ENCODE measurements around the gene USP14.

USP14 gene

DNA sequence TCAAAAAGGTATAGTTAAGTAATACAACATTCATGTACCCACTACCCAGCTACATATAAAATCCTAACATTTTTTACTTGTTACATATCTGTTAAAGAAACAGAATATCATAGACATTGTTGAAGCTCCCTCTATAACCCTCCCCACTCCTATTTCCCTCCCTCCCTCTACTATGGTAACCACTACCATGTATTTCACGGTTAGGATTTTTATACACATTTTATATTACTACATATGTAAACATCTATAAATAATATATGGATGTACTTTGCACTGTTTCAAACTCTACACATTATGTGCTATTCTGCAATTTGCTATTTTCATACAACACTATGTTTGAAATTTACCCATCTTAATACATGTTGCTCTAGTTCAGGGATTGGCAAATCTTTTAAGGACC is 73.2 kb downstream of the USP14 start:
- no peak for DNase-seq

DNA sequence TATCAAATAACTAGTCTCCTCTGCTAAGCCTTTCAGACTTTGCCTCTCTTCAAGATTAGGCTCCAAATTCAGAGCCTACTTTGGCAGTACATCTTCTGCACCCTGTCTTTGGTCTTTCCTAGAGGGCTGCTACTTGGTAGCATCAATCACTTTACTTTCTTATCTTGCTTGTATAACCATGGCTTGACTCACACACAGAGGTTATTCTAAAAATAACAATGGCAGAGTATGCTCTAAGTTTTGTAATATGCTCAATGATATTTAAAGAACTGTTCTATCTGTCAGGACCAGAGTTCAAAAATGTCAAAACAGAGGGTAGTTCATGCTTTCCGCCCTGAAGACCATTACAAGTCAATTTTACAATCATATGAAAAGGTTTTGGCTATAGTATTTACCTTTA is 81.8 kb downstream of the USP14 start:
- no peak for DNase-seq

DNA sequence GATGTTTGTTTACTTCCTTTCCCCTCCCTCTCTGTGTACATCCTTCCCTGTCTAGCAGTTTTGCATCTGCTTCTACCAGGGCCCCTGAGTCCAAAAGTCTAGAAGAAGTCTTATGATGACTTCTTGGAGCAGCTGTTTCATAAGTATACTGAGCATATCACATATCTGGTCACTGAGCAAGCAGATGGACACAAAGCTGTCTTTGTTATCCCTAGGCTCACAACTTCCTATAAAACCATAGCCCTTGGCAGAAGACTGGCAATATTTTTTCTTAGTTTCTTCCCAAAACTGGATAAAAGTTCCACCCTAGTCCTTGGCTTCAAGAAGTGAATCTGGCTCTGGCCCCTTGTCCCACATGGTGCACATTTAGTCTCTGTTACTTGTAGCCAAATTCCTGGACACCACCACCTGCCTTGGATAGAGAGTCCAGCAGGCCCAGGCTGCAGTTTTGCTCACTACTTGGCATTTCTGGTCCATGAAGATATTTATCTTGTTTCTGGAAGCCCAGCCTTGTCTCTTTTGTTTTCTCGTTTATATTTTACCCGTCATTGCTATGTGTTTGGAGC is 87.0 kb downstream of the USP14 start:
- DNase-seq: no peak

DNA sequence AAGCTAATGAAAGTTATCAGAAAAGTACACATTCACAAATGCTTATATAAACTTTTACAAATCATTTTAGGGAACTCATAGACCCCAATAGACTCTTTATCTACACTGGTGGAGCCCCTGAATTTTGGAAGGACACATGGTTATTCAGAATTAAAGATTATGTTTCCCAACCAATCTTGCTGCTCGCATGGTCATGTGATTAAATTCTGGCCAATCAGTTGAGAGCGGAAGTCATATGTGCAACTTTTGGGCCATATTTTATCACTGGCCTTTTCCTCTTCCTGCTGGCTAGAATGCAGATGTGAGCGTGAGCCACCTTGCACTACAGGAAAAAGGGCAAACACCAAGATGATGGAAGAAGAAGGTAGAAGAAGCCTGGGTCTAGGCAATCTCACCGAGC is 89.7 kb downstream of the USP14 start:
- DNase-seq: no peak

DNA sequence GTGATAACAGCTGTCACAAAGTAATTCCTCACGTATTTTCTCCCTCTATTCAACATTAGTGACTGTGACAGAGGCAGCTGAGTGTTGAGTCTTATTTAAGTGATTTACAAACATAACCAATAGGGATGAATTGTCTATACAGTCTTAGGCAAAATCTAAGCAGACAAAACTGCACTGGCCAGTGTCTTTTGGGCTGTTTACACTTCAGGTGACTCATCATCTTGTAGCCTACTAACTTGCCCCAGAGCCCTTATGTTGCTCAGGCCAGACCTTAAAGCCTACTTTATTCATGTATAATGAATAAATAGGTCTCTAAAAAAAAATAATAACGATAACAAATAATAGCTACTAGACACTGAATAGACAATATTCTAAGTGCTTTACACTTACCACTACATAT is 92.3 kb downstream of the USP14 start:
- no peak for DNase-seq

DNA sequence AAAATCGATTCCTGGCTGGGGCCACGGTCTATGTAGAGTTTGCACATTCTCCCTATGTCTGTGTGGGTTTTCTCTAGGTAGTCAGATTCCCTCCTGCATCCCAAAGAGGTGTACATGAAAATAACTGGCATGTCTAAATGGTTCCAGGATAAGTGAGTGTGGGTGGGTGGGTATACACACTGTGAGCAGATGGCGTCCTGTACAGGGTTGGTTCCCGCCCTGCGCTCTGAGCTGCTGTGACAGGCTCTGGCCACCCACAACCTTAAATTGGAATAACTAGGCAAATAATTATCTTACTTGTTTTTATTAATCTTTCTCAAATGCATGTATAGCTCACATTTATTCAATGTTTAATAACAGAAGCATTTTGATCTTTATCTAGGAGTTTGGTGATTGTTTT is 93.2 kb downstream of the USP14 start:
- DNase-seq: no peak

DNA sequence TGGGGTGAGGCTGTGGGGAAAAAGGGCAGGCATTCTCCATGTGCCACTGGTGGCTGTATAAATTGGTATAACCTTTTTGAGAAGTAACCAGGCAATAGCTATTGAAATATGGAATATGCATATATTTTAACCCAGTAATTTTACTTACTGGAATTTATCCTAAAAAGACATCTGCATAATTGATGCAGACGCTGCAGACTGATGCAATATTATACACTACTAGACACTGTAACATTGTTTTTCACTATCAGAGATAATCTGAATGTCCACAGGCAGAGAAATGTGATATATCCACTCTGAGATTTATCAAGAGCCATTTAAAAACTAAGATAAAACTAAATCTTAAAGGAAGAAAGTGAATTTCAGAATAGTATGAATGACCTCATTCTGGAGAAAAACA is 94.8 kb downstream of the USP14 start:
- no peak for DNase-seq

DNA sequence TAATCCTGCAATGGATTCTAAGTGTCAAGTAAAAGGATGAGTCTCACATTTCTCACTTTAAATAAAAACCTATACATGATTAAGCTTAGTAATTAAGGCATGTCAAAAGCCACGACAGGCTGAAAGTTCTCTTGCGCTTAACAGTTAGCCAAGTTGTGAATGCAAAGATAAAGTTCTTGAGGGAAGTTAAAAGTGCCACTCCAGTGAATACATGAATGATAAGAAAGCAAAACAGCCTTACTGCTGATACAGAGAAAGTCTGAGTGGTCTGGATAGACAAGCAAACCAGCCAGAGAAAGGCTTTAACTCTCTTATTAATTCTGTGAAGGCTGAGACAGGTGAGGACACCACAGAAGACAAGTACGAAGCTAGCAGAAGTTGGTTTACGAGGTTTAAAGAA is 96.8 kb downstream of the USP14 start:
- DNase-seq: no peak

DNA sequence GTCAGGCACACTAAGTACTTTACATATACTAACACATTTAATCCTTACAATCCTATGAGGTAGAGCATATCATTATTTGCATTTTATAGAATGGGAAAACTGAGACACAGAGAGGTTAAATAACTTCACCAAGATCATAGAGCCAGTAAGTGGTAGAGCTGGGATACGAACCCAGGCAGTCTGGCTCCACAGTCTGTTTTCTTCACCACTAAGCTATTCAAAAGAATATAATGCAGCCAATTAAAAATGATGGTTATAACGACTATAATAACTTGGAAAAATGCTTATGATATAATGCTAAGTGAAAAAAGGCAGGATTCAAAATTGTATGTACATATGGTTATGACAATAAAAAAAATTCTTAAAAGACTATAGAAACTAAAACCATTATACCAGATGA is 102.2 kb downstream of the USP14 start:
- no peak for DNase-seq

DNA sequence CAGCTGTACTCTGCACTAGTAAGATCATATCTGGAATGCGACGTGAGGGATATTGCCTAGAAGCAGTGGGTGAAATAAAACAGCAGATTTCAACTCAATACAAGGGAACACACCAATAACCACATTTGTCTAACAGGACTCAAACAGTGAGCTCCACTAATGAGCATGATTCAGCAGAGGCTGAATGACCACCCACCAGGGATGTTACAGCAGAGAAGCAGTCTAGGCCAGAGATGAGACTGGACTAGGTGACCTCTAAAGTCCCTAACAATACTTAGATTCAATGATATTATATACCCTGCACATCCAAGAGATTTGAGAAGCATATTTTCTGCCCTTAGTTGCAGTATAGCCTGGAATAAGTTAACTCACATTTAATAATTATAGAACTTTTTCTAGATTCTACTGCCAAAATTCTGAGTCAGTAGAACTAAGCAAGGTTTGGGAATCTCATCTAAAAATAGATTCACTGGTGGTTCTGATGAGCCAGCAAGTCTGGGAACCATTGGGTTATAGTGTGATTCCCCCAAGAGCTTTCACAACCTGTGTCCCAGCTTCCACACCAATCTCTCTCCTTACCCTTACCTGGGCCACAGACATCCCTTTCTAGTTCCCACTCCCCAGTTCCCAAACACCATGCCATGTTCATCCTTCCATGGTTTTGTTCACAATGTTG is 103.2 kb downstream of the USP14 start:
- no peak for DNase-seq

Data from SW 1271 (cell line).